Stromal cell of bone marrow (primary cell): ENCODE results near the gene C19orf44.
A peak's percentile ranks its signal among the peaks of the same experiment; 100 is the strongest.
"Not testable (repeated sequence)": the region's sequence is repeated elsewhere in the genome, so short reads cannot be mapped to it uniquely, and the experiment has no call there.

Source experiments
- DNase-seq: peaks from one replicate; pipeline ENCODE4 v3.0.0-alpha.2; 2012; ENCODE audit warnings: low read depth

Gene C19orf44

DNA sequence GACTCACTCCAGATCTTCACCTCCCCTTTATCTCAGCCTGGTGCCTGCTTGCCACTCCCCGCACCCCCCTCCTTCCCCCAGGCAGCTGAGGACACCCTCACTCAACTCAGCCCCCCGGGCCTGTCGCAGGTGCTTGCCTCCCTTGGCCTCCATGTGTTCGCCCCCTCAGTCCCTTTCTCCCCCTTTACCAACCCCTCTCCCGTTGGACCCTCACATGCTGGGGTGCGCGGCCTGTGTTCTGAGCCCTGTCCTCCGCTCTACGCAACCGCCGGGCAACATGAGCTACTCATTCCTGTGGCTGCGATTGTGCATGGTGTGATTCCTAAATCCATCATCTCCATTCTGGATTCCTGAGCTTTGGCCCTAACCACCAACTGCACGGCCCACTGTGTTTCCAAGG is 40.9 kb downstream of the C19orf44 start:
- no peak for DNase-seq

DNA sequence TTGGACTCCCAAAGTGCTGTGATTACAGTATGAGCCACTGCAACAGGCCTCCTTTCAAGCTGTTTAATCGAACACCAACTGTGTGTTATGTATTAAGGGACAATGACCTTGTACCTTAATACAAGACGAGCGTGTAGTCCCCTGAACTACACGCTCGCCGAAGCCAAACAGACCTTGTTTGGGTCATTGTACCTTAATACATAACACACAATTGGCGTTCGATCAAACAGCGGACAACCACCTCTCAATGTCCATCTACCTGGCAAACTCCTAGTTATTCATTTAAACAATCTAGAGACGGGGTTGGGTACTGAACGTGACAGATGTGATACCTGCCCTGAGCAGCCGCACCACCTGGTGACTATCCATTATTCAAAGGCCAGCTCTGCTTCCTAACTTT is 44.8 kb downstream of the C19orf44 start:
- no peak for DNase-seq

DNA sequence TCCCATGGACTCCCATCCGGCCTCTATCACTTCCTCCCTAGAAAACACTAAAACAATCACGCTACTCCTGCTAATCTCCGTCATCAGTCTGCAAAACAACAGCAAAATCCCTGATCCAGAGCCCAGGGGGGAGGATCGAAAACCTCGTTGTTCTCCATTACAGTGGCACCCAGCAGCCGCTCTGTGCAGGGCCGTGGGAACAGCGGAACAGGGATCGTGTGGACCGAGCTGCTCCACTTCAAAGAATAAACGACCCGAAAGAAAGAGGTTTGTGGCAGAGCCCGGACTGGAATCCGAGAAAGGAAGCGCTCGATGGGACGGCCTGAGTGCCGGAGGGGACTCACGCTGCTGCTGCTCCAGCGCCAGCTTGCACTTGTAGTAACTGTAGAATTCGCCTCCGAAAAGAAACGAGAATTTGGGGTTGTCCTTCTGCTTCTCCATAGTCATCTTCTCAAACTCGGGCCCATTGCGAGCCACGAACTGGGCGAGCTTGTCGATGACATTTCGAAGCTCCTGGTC is 45.4 kb downstream of the C19orf44 start:
- no peak for DNase-seq

GRCh38 chr19:16542045-16542909 is 46.1 kb downstream of the C19orf44 start, which contains the start of gene CHERP:
Gene CHERP, minus strand, starts transcription at chr19:16542437. Its CDS starts 59 bp downstream, at chr19:16542378.
- DNase-seq: peak; percentile 88

DNA sequence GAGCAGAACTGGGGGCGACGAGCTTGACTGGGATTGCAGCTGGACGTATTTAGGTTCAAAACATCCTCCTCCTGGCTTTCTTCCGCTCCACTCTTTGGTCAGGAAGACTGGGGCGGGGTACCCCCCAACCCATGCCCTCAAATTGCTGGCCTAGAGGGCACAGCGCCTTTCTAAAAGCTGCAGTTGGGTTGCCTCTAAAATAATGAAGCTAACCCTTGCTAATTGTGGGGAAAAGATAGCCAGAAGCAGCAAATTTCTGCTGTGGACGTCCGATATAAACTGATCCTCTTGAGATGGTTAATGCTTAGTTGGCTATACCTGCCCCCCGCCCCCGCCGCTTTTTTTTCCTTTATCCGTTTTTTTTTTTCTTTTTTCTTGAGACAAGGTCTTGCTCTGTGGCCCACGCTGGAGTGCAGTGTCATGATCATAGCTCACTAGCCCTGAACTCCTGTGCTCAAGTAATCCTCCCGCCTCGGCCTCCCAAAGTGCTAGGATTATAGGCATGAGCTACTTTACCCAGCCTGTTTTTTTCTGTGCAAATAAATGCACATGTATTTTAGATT is 46.8 kb downstream of the C19orf44 start:
- no peak for DNase-seq

GRCh38 chr19:16543734-16544133 is 47.5 kb downstream of the C19orf44 start:
- not testable (repeated sequence) for DNase-seq

- DNase-seq: no peak
These were observed 48.5 kb downstream of the C19orf44 start for GRCh38 chr19:16544473-16545231.

DNA sequence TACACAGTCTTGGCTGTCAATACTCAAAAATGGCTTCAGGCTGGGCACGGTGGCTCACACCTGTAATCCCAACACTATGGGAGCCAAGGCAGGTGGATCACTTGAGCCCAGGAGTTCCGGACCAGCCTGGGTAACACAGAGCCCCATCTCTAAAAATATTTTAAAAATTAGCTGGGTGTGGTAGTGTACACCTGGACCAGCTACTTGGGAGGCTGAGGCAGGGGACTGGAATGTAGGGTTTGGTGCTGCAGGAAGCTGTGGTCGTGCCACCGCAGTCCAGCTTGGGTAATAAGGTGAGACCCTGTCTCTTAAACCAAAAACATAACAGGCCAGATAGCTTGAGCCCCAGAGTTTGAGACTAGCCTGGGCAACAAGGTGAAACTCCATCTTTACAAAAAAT is 52.8 kb downstream of the C19orf44 start:
- DNase-seq: no peak

- DNase-seq: not testable (repeated sequence)
These were observed 55.7 kb downstream of the C19orf44 start for GRCh38 chr19:16551902-16552301.

GRCh38 chr19:16554776-16555175 is 58.6 kb downstream of the C19orf44 start:
- DNase-seq: no peak

DNA sequence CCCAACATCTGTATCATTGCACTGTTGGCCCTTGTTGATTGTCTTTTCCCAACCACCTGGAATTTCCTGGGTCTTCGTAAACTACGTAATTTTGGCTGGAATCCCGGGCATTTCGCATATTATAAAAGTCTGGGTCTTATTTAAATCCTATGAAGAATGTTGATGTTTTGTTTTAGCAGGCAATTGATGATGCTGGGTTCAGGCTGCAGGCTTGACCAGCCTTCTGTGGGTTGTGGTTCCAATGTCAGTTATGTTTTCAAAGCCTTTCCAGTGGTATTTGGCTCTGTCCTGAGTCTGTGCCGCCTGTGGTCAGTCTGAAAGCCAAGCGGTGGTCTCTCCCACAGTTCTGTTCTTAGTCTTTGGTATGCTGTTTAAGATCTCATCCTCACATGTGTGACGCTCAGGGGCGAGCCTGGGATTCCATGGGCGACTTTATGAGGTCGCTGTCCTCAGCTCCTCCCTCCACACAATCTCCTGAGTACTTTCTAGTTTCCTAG is 63.6 kb downstream of the C19orf44 start:
- DNase-seq: no peak

- no peak for DNase-seq
These were observed 65.2 kb downstream of the C19orf44 start for GRCh38 chr19:16561382-16561781.

DNA sequence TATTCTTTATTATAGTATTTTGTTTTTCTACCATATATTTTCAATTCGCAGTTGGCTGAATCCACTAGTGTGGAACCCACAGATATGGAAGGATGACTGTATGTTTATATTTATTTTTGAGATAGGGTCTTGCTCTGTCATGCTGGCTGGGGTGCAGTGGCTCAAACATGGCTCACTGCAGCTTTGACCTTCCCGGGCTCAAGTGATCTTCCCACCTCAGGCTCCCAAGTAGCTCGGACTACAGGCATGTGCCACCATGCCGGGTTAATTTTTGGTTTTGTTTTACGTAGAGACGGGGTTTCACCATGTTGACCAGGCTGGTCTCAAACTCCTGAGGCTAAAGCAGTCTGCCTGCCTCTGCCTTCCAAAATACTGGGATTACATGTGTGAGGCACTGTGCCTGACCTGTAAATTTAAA is 66.4 kb downstream of the C19orf44 start:
- DNase-seq: no peak

DNA sequence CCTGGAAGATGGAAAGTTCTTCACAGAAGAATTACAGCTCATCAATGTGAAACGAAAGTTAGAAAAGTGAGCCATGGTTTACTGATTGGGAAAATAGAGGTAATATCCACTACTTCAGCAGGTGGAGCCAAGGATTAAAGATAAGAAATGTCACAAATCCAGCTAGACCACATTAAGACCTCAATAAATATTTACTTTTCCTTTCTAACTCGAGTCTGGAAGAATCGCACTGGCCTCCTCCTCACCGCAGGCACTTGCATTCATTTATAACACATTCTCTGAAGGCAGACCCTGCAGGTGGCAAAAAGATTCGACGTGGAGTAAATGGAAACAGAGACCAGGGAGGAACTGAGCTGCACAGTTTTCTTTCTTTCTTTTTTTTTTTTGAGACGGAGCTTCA is 68.6 kb downstream of the C19orf44 start:
- DNase-seq: no peak

GRCh38 chr19:16566161-16566560 is 70.0 kb downstream of the C19orf44 start:
- DNase-seq: no peak

- DNase-seq: no peak
These were observed 70.5 kb downstream of the C19orf44 start for GRCh38 chr19:16566702-16567101.

- no peak for DNase-seq
These were observed 73.6 kb downstream of the C19orf44 start for GRCh38 chr19:16569609-16570320.
